HG02981 (cell line): ENCODE results near the gene NDRG2.
"Not testable (repeated sequence)": the region's sequence is repeated elsewhere in the genome, so short reads cannot be mapped to it uniquely, and the experiment has no call there.

ENCODE experiments used
- ATAC-seq: cut with Tn5 transposase; IDR thresholded peaks from one replicate; pipeline ENCODE4 v1.9.1; 2021; ENCODE audit warnings: mild to moderate bottlenecking, moderate library complexity; ENCODE audit not compliant: unreplicated experiment

The NDRG2 gene

DNA sequence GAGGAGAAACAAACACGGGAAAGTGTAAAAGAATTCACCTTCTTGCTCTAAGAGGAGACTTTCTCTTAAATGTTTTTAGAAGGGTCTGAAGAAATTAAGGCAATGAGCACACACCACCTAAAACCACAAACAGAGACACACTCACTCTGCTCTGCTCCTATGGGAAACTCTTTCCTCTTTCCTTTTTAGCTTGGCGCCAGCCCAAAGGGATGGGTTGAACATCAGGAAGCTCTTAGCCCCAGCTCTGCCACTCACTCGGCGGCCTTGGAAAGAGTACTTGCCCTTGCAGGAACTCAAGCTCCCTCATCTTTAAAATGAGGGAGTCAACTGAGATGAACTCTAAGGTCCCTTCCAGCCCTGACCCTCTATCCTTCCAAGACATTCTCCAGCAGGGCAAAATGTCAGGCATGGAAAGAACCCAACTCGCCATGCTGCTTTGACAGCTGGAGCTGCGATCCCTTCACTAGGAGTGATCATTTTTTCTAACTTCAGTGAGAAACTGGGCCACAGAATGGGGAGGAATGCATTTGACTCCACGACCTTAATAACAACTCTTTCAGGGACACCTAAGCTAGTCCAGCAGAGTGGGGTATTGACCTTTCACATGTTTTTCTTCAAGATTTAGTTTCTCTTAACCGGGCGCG, 31.8 kb upstream of the NDRG2 start:
- no peak for ATAC-seq

DNA sequence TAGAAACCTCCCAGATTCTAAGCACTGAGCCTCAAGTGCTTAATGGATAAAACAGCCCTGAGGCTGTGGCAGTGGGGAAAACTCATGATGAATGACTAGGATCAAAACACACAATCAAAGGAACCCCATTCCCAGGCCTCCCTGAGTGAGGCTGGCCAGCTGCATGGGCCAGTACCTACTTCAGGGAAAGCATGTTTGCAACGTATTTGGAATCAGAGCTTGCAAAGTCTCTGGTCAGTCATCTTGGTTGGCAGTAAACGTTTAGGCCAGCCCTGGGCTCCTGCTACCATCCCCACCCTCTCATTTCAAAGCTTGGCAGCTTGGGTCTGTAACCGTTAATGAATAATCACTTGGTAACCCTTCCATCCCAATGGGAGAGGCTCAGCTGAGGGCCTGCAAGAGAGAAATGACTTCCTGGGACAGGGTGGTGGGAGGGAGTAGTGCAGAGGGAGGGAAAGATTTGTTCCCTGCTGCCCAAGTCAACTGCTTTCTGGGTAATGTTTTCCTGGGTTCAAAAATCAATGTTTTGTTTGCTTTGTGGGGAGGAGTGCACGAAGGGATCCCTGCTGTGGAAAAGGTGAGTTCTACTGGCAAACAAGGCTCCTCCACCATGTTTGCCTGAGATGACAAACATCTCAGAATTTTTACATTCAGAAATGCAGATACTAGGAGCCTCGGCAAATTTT, 30.7 kb upstream of the NDRG2 start:
- ATAC-seq, result no peak

DNA sequence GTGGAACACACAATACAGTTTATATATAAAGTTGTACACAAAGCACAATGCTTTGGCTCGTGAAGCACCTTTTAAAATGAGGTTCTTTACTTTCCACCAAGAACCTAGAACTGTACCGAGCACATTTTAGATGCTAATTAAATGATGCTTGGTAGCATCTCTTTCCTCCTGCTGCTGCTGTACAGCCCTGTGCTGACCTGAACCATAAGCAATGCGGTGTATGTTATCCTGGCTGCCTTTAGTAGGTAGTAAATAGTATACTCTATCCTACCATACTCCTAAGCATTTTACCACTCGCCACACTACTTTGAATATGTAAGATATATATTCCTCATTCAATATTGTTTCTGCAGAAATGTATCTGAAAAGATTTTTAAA, 29.9 kb upstream of the NDRG2 start:
- ATAC-seq, result no peak

DNA sequence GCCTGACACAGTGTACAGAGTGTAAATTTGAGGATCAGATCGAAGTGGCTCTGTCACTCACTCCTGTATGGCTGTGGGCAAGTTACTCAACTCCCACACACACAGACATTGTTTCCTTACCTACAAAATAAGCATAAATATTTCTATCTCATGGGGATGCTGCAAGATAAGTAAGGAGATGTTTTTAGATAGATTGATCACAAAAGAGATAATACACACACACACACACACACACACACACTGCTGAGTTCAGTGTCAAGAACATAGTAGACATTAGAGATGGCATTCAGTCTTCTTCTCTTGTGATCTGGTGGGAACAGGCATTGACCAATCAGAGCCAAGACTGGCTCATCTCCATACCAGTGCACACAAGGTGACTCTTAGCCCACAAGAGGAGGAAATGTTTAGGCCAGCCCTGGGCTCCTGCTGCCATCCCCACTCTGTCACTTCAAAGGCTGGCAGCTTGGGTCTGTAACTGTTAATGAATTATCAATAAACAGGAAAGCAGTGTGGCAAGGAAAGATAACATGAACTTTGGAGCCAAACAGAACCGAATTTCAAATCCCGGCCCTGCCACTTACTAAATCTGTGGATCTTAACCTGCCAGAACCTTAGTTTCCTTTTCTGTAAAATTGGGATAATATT, 29.4 kb upstream of the NDRG2 start:
- ATAC-seq, result no peak

DNA sequence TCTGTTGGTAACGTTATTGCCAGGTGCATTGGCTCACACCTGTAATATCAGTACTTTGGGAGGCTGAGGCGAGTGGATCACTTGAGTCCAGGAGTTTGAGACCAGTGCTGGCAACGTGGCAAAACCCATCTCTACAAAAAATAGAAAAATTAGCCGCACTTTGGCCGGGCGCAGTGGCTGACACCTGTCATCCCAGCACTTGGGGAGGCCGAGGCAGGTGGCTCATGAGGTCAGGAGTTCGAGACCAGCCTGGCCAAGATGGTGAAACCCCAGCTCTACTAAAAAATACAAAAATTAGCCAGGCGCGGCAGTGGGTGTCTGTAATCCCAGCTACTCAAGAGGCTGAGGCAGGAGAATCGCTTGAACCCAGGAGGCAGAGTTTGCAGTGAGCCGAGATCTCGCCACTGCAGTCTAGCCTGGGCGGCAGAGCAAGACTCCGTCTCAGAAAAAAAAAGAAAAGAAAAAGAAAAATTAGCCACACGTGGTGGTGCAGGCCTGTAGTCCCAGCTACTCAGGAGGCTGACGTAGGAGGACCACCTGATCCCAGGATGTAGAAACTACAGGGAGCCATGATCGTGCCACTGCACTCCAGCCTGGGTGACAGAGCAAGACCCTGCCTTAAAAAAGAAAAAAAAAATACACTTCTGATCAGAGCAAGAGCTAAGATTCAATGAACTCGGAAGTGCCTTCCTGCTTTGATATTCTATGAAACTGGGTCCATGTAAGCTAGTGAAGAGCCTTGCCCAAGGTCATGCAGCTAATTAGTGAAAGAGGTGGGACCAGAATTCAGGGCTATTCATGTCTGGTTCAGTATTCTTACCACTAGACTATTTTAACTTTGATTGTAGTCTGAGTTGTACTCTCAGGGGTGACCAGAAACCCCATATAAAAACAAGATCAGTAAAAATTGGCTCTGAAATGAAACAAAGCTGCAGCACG, 28.6 kb upstream of the NDRG2 start:
- ATAC-seq, result no peak

DNA sequence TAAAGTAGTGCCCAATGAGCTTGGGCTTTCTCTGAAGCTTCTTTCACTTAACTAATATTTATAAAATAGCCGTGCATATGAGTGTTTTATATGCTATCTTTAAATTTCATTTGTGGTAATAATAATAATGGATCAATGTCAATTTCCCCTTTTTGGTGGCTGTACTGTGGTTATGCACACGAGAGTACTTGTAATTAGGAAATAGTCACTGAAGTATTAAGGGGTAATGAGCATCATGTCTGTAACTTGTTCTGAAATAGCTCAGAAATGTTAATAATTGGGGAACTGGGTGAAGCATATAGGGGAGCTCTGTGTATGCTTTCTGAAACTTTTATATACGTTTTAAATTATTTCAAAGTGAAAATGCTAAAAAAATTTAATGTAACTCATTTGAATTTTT, 25.7 kb upstream of the NDRG2 start:
- no peak for ATAC-seq

DNA sequence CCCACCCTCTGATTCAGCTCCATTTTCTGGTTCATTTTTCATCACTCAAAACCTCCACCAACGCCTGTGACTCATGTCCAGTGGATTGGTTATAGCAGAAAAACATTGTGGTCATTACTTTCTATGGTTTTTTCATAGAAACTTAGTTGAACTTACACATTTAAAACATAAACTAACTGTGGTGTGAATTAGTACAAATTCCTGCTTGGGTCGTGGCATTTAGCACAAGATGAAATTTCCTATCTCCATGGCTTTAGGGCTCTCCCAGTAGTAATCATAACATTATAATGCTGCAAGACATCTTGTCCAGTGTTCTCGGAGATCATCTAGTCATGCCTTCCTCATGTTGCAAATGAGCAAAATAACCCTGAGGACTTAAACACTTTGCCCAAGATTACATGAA, 24.4 kb upstream of the NDRG2 start:
- ATAC-seq, result no peak

DNA sequence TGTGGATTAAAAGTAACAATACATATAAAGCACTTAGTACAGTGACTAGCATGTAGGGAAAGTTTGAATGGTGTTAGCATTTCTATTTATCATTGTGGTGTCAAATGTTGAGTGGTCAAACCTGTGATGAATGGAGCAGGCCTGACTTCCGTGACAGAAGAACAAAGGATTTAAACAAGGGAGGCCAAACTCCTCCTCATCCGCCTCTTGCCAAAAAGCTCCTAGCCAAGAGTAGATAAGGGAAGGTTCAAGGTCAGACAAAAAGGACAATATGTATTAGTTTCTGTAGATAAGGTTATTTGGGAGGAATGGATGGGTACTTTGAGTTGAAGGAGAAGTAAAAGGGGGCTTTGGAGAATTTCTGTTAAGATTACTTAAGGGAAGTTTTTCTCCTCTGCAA, 23.8 kb upstream of the NDRG2 start:
- ATAC-seq, result no peak

DNA sequence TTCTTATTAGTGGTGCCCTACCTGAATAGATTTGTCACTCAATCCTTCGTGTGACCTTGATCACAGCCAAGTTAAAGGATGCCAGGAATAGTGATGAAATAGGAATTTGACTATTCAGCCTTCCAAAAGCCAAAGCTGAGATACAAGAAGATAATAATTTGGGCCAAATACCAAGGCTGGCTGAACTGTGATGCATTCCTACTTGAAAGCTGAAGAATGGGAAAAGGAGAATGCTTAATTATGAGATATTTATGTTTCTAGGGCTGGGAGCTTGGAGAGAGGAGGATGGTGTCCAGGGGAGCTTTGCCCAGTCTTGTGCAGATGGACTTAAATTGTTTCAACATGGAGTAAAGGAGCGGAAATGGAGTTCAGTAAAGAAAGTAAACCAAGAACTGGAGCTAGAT, 22.5 kb upstream of the NDRG2 start:
- no peak for ATAC-seq

DNA sequence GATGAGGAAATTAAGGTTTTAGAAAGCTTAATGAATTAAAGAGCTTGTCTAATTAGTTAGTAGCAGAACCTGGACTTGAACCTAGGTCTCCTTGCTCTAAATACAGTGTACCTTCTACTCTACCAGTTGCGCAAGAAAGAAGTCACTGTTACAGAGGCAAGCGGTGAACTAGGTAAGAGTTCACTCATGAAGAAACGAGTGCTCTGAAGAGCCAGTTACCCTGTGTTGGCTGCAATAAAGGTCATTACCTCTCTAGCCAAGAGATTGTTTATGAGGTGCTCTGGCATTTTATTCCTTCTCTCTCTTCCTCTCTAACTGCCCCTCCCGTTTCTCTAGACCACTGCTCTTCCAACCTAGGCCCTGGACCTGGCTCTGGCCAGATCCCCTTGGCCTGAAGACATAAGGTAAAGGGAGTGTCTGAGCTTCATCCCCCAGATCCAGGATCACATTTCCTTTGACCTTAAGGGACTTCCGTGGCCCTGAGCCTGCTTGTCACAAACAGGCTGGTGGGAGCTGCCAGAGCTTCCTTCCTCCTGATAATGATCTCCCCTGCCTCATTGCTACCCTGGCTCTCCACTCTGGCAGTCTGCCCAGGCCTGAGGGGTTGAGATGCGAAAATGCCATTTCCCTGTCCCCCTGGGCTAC, 19.2 kb upstream of the NDRG2 start:
- no peak for ATAC-seq

DNA sequence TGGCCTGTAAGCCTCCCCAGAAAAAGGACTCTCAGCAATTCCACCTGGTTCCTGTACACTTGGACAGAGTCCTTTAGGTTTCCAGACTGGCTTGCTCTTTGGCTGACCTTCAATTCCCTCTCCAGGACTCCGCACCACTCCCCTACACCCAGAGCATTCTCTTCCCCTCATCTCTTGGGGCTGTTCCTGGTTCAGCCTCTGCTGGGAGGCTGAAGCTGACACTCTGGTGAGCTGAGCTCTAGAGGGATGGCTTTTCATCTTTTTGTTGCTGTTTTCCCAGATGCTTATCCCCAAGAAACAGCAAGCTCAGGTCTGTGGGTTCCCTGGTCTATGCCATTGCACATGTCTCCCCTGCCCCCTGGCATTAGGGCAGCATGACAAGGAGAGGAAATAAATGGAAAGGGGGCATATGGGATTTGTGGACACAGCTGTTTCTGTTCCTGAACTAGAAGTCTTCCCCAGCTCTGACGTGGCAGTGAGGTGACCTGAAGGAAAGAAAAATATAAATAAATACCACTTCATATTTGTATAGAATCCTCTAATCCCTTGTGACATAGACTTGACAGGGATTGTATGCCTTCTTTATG, 18.6 kb upstream of the NDRG2 start:
- ATAC-seq, result no peak

DNA sequence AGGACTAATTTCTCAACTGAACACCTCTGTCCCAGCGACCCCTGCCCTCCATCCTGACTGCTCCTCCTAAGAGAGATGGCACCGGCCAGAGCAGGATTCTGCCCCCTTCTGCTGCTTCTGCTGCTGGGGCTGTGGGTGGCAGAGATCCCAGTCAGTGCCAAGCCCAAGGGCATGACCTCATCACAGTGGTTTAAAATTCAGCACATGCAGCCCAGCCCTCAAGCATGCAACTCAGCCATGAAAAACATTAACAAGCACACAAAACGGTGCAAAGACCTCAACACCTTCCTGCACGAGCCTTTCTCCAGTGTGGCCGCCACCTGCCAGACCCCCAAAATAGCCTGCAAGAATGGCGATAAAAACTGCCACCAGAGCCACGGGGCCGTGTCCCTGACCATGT, 18.1 kb upstream of the NDRG2 start:
- ATAC-seq, result no peak

DNA sequence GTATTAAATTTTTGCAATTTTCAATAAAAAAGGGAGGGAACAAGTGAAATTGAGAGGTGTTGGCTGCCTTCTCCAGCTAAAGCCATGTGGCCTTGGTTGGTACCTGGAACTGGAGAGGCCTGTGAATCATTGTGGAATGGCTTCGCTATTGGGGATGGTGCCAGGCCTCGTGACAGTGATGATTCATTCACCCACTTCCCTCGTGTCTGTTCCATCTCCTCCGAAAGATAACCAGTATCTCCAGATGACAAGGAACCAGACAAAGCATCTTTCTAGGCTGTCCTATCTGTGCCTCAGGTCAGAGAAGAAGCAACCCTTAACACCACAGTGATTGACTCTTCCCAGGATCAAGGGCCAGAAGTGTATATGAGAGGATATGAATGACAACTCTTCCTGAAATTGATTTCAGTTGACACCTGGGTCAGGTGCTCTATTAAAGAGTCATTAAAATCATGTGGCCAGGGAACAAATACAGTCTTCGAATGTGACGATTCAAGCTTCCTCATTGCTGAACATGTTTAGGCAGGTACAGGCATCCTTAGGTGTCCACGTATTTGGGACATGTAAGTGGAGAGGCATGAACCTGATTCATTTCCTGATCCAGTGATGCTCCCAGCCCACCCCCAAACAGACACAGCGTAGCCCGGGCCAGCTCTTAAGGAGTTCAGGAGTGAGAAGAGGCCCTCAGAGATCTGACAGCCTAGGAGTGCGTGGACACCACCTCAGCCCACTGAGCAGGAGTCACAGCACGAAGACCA, 17.0 kb upstream of the NDRG2 start, which contains the start of gene RNASE7:
TSS of gene RNASE7 (plus strand) at position 687 of the 758 bp plus-strand sequence. CDS start 631 bp downstream, outside the sequence.
- no peak for ATAC-seq

DNA sequence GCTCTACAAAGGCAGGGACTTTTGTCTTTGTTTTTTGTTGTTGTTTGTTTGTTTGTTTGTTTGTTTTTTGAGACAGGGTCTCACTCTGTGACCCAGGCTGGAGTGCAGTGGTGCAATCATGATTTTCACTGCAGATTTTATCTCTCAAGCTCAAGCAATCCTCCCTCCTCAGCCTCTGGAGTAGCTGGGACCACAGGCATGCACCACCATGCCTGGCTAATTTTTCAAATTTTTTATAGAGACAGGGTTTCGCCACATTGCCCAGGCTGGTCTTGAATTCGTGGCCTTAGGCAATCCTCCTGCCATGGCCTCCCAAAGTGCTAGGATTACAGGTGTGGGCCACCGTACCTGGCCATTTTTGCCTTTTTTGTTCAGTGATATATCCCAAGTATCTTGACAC, 16.1 kb upstream of the NDRG2 start:
- not testable (repeated sequence) for ATAC-seq

DNA sequence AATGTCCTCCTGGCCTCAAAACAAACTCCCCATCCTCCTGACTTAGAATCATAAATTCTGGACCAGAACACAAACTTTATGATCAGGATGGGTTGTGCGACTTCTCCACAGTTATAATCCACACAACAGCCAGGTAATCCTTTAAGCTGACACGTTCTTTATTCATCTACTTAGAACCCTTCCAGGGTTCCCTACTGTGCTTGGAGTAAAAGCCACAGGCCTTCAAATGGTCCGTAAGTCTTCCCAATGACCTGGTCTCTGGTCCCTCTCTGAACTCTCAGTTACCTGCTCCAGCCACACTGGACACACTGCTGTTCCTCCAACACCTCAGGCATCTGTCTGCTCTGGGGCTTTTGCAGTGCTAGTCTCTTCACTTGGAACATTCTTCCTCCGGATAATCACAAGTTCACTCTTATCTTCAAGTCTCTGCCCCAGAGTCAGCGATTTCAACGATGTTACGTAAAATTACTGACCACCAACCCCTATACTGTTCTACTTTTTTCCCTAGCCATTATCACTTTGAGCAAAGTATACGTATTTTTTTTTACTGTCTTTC, 15.6 kb upstream of the NDRG2 start:
- no peak for ATAC-seq

DNA sequence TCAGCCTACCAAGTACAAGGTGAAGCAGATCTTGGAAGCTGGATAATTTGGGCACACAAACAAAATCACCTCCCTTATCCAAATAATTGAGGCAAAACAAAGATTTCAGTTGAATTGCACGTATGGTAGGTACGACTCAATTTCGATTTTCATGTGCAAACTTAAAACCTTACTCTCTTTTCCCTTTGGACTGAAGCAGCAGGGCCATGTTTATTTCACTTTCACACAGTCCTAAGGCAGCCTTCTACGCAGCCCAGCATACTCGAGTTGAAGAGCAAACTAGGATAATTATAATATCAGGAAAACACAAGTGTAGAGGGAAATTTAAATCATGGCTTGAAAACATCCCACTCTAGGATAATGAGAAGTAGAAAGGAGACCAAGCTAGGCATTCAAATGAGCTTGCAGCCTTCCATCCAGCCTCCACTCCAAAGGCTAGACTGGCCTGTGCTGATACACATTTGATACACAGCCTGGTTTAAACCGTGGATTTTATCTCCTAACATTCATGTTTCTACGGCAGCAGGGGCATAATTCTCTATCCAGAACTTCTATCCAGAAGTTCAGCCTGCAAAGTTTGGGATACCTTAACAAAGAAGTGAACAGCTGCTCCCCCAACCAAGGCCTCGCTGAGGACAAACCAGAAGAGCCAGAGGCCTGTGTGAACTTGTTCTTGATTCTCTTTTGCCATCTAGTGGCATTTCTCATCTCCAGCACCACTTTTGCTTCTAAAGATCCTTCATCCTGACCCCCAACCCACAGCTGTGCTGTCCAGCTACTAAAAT, 14.9 kb upstream of the NDRG2 start:
- no peak for ATAC-seq

DNA sequence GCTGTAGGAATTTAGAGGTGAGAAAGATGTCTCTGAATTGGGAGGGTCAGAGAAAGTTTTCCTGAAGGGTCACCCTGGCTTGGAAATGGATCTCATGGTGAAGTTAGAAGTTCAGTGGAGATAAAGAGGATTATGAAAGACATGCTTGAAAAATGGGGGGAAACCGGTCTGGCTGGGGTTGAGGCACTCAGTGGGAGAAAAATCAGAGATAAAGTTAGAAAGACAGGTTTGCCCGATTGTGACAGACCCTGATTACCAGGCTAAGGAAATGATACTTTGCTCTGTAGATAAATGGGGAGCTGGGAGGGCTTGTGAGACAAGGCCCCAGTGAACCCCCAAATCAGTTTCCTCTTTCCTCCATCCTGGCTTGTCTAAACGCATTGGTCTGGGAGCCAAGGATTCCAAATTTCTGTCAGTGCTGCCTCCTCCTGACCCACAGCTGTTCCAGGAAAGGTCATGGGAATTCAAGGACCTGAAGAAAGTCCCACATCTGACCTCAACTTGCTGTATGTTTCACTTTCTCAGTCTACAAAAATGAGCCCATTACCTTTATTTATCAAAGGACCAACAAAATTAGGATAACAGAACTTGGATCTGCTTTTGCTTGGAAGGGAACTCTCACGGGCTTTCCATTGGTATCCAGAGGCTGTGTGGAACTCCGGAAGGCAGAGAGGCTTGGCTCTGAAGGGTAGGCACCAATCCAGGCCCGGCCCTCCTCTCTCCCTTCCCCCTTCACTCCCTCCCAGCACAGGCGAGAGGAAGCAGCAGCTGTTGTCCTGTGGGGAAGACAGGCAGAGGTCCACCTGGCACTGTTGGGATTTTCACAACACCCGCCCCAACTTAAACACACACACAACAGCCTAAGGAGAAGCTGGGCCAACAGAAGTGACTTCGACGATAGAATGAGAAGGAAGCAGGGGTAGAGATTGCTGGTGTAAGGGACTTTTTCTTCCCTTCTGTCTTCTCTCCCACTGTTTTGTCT, 13.9 kb upstream of the NDRG2 start:
- ATAC-seq, result no peak
